Mesodermal cell (in vitro differentiated cells): ENCODE results near the gene FAM149B1.

ENCODE experiments used
- H3K27ac ChIP-seq: 2 replicates; pipeline ENCODE4 v1.7.0; 2013; ENCODE audit warnings: mild to moderate bottlenecking, low read depth, low read length, moderate library complexity; ENCODE audit not compliant: severe bottlenecking
- H3K36me3 ChIP-seq: 2 replicates; pipeline ENCODE4 v1.7.1; 2013; ENCODE audit warnings: mild to moderate bottlenecking, low read length, moderate library complexity; ENCODE audit not compliant: control insufficient read depth, insufficient read depth
- H3K4me1 ChIP-seq: one replicate; pipeline ENCODE4 v1.7.1; 2013; ENCODE audit warnings: mild to moderate bottlenecking, low read length; ENCODE audit not compliant: insufficient read depth, control insufficient read depth, poor library complexity, severe bottlenecking
- H3K4me3 ChIP-seq: 2 replicates; pipeline ENCODE4 v1.7.0; 2013; ENCODE audit warnings: low read length, control low read depth, mild to moderate bottlenecking; ENCODE audit not compliant: insufficient read depth, poor library complexity, severe bottlenecking; ENCODE audit errors: extremely low read depth
- H3K9me3 ChIP-seq: 2 replicates; pipeline ENCODE4 v1.7.1; 2013; ENCODE audit warnings: mild to moderate bottlenecking, low read length, moderate library complexity; ENCODE audit not compliant: control insufficient read depth
- WGBS, 2 experiments: methylation state at CpG; one replicate each; pipeline ENCODE4 v1.1.5; 2013; ENCODE audit warnings: missing lambda C conversion rate in 2 of 2; ENCODE audit not compliant: insufficient coverage in 2 of 2; 5-methylcytosine and 5-hydroxymethylcytosine counted together

Gene FAM149B1

GRCh38 chr10:73232887-73233286, 65.0 kb downstream of the FAM149B1 start:
- Histone ChIP-seq H3K36me3 (peaks cover 67% of the 10 kb centered on the region), H3K9me3 (no peaks in the 10 kb centered on the region), H3K4me3 (no peak overlapping the region), H3K4me1 (no peaks in the 10 kb centered on the region), H3K27ac (no peak overlapping the region)
- 93 to 95% methylated on average over 5 to 6 of the region's 8 CpGs for WGBS, 2 experiments

GRCh38 chr10:73233883-73234282, 66.0 kb downstream of the FAM149B1 start:
- peaks cover 76% of the 10 kb centered on the region for H3K36me3 ChIP-seq
- no peak overlapping the region for H3K4me3 ChIP-seq
- WGBS, 2 experiments = 100% methylated on average over 1 of the region's 2 CpGs; no CpG with 5 or more reads in 1 of the 2 experiments
- H3K27ac ChIP-seq = no peak overlapping the region
- no peaks in the 10 kb centered on the region for H3K4me1 ChIP-seq
- H3K9me3 ChIP-seq = no peaks in the 10 kb centered on the region

- Histone ChIP-seq H3K9me3 (no peaks in the 10 kb centered on the region), H3K4me3 (no peak overlapping the region), H3K27ac (no peak overlapping the region), H3K36me3 (peaks cover 82% of the 10 kb centered on the region), H3K4me1 (no peaks in the 10 kb centered on the region)
- 95% methylated on average over 6 of the region's 7 CpGs; no CpG with 5 or more reads in 1 of the 2 experiments for WGBS, 2 experiments
Observed at GRCh38 chr10:73234695-73235094, 66.8 kb downstream of the FAM149B1 start.

GRCh38 chr10:73238990-73239566, 71.2 kb downstream of the FAM149B1 start:
- Histone ChIP-seq H3K27ac (no peak overlapping the region), H3K36me3 (peaks cover 94% of the 10 kb centered on the region), H3K4me3 (no peak overlapping the region), H3K4me1 (no peaks in the 10 kb centered on the region), H3K9me3 (no peaks in the 10 kb centered on the region)
- WGBS, 2 experiments = 100% methylated on average over 1 to 3 of the region's 5 CpGs

GRCh38 chr10:73239908-73240307, 72.0 kb downstream of the FAM149B1 start:
- Histone ChIP-seq H3K9me3 (no peaks in the 10 kb centered on the region), H3K4me1 (peaks cover 6% of the 10 kb centered on the region), H3K36me3 (peaks cover 94% of the 10 kb centered on the region), H3K27ac (no peak overlapping the region), H3K4me3 (no peak overlapping the region)
- 100% methylated on average over 1 of the region's 2 CpGs; no CpG with 5 or more reads in 1 of the 2 experiments for WGBS, 2 experiments

- peaks cover 75% of the 10 kb centered on the region for H3K36me3 ChIP-seq
- 78% methylated on average over 4 of the region's 8 CpGs for WGBS, 2 experiments
- H3K4me1 ChIP-seq = peaks cover 12% of the 10 kb centered on the region
- H3K4me3 ChIP-seq = peak overlapping the region; percentile 76
- peak overlapping the region; percentile 1 for H3K27ac ChIP-seq
- H3K9me3 ChIP-seq = no peaks in the 10 kb centered on the region
Observed at GRCh38 chr10:73244866-73245477, 77.1 kb downstream of the FAM149B1 start.

- Histone ChIP-seq H3K4me3 (peak overlapping the region; percentile 76), H3K36me3 (peaks cover 72% of the 10 kb centered on the region), H3K27ac (peak overlapping the region; percentile 94), H3K9me3 (no peaks in the 10 kb centered on the region), H3K4me1 (peaks cover 17% of the 10 kb centered on the region)
- 0% methylated on average over 3 of the region's 8 CpGs; no CpG with 5 or more reads in 1 of the 2 experiments for WGBS, 2 experiments
Observed at GRCh38 chr10:73246322-73246645, 78.4 kb downstream of the FAM149B1 start.

- Histone ChIP-seq H3K9me3 (no peaks in the 10 kb centered on the region), H3K4me1 (peaks cover 17% of the 10 kb centered on the region), H3K36me3 (peaks cover 69% of the 10 kb centered on the region), H3K4me3 (peak within 1 kb of the TSS; percentile 76), H3K27ac (peak within 1 kb of the TSS; percentile 94)
- WGBS, 2 experiments = 0% methylated on average over 61 to 69 of the region's 78 CpGs
Observed at GRCh38 chr10:73246646-73247508, 79.0 kb downstream of the FAM149B1 start, which contains the start of gene DNAJC9. Gene DNAJC9, minus strand, starts transcription at chr10:73247255. Its CDS starts 66 bp downstream, at chr10:73247189.

- WGBS, 2 experiments = 70 to 80% methylated on average over 1 to 2 of the region's 4 CpGs
- Histone ChIP-seq H3K9me3 (no peaks in the 10 kb centered on the region), H3K27ac (peak overlapping the region; percentile 94), H3K4me3 (peak overlapping the region; percentile 76), H3K4me1 (peaks cover 17% of the 10 kb centered on the region), H3K36me3 (peaks cover 61% of the 10 kb centered on the region)
Observed at GRCh38 chr10:73247509-73248258, 79.8 kb downstream of the FAM149B1 start.

GRCh38 chr10:73248259-73248724, 80.4 kb downstream of the FAM149B1 start:
- Histone ChIP-seq H3K9me3 (no peaks in the 10 kb centered on the region), H3K4me1 (peaks cover 17% of the 10 kb centered on the region), H3K36me3 (peaks cover 55% of the 10 kb centered on the region), H3K27ac (peak overlapping the region; percentile 94), H3K4me3 (no peak overlapping the region)
- WGBS, 2 experiments = 94 to 100% methylated on average over 4 of the region's 5 CpGs
